Measurements from ENCODE around the gene RPS21. TPM values are rescaled to one million over a fixed set of nuclear protein-coding genes. Genes with fewer than 3 reads are reported as not detected.

Gene RPS21
- total and polyA plus RNA-seq, 9 of the 15 experiments (the other 6 are each of a cell fraction or from before 2014, with no cell fraction given): 1,380 to 5,647 (median 3,091) TPM

DNA sequence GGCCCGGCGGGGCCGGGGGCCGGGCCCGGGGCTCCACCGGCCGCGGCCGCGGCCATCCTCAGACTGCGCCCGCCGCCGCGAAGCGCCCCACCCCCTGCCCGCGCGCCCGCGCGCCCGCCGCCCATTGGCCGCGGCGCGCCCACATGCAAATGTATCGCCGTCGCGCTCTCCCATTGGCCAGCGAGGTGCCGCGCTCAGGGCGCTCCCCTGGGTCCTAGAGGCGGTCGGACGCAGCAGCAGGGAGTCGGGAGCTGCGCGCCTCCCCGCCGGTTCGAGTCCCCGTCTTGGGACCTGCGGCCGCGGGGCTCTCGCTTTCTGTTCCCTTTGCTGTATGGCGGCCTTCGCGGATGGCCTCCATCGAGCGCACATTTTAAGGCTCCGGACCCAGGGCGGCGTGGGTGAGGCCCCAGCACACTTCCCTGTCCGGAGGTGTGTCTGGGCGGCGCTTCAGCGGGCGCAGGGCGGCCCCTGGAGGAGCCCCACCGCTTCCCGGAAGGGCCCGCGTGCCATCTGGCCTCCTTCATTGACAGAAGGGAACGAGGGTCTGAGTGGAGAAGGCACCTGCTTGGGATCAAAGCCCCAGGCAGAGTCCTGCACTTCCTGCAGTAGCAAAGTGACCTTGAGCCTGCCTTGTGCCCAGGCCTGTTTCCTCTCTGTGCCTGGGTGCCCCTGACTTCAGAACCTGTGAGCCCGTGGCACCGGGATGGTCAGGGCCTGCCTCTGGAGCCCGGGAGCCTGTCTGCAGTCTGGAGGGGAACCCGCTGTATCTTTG, 20.5 kb downstream of the RPS21 start, which contains the start of gene CABLES2 (continued):
- TF ChIP-seq, protein P1, sequence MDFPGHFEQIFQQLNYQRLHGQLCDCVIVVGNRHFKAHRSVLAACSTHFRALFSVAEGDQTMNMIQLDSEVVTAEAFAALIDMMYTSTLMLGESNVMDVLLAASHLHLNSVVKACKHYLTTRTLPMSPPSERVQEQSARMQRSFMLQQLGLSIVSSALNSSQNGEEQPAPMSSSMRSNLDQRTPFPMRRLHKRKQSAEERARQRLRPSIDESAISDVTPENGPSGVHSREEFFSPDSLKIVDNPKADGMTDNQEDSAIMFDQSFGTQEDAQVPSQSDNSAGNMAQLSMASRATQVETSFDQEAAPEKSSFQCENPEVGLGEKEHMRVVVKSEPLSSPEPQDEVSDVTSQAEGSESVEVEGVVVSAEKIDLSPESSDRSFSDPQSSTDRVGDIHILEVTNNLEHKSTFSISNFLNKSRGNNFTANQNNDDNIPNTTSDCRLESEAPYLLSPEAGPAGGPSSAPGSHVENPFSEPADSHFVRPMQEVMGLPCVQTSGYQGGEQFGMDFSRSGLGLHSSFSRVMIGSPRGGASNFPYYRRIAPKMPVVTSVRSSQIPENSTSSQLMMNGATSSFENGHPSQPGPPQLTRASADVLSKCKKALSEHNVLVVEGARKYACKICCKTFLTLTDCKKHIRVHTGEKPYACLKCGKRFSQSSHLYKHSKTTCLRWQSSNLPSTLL (IDR thresholded peaks at IDR 0.05): no peak
- TF ChIP-seq TGIF2 (CRISPR knock-in tag; IDR thresholded peaks at IDR 0.05) (no peak), MXI1 (IDR thresholded peaks at IDR 0.05; ENCODE audit: low read depth, low read length) (0 out of 2 replicates have a peak, but pooled peaks have one; percentile 3), SMC3 (conservative IDR thresholded peaks at IDR 0.05; ENCODE audit: insufficient read depth, low read depth, low read length) (no peak), MYC (IDR thresholded peaks at IDR 0.05; ENCODE audit: low read depth, low read length) (peak; percentile 89), MYC (CRISPR knock-in tag; IDR thresholded peaks at IDR 0.05; ENCODE audit: borderline replicate concordance, low read depth) (peak; percentile 79), POLR2AphosphoS5 (IDR thresholded peaks at IDR 0.05; ENCODE audit: control insufficient read depth, insufficient read depth, low read depth, low read length) (no peak), NFXL1 (CRISPR knock-in tag; IDR thresholded peaks at IDR 0.05) (no peak), SMAD2 (IDR thresholded peaks at IDR 0.05; ENCODE audit: low read depth, low read length) (no peak), THRAP3 (IDR thresholded peaks at IDR 0.05; ENCODE audit: borderline replicate concordance) (no peak), DACH1 (IDR thresholded peaks at IDR 0.05; ENCODE audit: partially characterized antibody) (no peak), POLR2A (conservative IDR thresholded peaks at IDR 0.05) (peak; percentile 52; the same call in 1 of the 2 replicates)
- TF ChIP-seq, protein P2, sequence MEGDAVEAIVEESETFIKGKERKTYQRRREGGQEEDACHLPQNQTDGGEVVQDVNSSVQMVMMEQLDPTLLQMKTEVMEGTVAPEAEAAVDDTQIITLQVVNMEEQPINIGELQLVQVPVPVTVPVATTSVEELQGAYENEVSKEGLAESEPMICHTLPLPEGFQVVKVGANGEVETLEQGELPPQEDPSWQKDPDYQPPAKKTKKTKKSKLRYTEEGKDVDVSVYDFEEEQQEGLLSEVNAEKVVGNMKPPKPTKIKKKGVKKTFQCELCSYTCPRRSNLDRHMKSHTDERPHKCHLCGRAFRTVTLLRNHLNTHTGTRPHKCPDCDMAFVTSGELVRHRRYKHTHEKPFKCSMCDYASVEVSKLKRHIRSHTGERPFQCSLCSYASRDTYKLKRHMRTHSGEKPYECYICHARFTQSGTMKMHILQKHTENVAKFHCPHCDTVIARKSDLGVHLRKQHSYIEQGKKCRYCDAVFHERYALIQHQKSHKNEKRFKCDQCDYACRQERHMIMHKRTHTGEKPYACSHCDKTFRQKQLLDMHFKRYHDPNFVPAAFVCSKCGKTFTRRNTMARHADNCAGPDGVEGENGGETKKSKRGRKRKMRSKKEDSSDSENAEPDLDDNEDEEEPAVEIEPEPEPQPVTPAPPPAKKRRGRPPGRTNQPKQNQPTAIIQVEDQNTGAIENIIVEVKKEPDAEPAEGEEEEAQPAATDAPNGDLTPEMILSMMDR (IDR thresholded peaks at IDR 0.05 in 2 of 3, conservative IDR thresholded peaks at IDR 0.05 in 1 of 3; ENCODE audit: insufficient read depth in 2 of 3, low read depth in 1 of 3, low read length in 3 of 3): peak in 2 of 3 experiments; percentile 14 to 36; a peak in 2 of 6 replicates
- TF ChIP-seq, protein P3, sequence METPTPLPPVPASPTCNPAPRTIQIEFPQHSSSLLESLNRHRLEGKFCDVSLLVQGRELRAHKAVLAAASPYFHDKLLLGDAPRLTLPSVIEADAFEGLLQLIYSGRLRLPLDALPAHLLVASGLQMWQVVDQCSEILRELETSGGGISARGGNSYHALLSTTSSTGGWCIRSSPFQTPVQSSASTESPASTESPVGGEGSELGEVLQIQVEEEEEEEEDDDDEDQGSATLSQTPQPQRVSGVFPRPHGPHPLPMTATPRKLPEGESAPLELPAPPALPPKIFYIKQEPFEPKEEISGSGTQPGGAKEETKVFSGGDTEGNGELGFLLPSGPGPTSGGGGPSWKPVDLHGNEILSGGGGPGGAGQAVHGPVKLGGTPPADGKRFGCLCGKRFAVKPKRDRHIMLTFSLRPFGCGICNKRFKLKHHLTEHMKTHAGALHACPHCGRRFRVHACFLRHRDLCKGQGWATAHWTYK (CRISPR knock-in tag; IDR thresholded peaks at IDR 0.05): peak; percentile 51; the same call in 1 of the 2 replicates
- TF ChIP-seq, protein P4, sequence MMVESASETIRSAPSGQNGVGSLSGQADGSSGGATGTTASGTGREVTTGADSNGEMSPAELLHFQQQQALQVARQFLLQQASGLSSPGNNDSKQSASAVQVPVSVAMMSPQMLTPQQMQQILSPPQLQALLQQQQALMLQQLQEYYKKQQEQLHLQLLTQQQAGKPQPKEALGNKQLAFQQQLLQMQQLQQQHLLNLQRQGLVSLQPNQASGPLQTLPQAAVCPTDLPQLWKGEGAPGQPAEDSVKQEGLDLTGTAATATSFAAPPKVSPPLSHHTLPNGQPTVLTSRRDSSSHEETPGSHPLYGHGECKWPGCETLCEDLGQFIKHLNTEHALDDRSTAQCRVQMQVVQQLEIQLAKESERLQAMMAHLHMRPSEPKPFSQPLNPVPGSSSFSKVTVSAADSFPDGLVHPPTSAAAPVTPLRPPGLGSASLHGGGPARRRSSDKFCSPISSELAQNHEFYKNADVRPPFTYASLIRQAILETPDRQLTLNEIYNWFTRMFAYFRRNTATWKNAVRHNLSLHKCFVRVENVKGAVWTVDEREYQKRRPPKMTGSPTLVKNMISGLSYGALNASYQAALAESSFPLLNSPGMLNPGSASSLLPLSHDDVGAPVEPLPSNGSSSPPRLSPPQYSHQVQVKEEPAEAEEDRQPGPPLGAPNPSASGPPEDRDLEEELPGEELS (CRISPR knock-in tag; IDR thresholded peaks at IDR 0.05; ENCODE audit: borderline replicate concordance): no peak
- TF ChIP-seq, protein P5, sequence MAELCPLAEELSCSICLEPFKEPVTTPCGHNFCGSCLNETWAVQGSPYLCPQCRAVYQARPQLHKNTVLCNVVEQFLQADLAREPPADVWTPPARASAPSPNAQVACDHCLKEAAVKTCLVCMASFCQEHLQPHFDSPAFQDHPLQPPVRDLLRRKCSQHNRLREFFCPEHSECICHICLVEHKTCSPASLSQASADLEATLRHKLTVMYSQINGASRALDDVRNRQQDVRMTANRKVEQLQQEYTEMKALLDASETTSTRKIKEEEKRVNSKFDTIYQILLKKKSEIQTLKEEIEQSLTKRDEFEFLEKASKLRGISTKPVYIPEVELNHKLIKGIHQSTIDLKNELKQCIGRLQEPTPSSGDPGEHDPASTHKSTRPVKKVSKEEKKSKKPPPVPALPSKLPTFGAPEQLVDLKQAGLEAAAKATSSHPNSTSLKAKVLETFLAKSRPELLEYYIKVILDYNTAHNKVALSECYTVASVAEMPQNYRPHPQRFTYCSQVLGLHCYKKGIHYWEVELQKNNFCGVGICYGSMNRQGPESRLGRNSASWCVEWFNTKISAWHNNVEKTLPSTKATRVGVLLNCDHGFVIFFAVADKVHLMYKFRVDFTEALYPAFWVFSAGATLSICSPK (IDR thresholded peaks at IDR 0.05; ENCODE audit: borderline replicate concordance): no peak
